ENCODE data around the gene NPEPPS.
"Not testable (repeated sequence)": the region's sequence is repeated elsewhere in the genome, so short reads cannot be mapped to it uniquely, and the experiment has no call there.

The NPEPPS gene

GRCh38 chr17:47561698-47562405 is 30.9 kb downstream of the NPEPPS start:
- DNase-seq (ENCODE audit: low read depth in 3 of 3) = not testable (repeated sequence)

GRCh38 chr17:47562406-47562705 is 31.4 kb downstream of the NPEPPS start:
- DNase-seq (ENCODE audit: low read depth in 3 of 3) = not testable (repeated sequence)

GRCh38 chr17:47567261-47567660 is 36.4 kb downstream of the NPEPPS start:
- not testable (repeated sequence) for DNase-seq (ENCODE audit: low read depth in 3 of 3)

- DNase-seq (ENCODE audit: low read depth in 3 of 3) = not testable (repeated sequence)
Observed at GRCh38 chr17:47572561-47572960, 41.7 kb downstream of the NPEPPS start.

GRCh38 chr17:47582416-47582815 is 51.5 kb downstream of the NPEPPS start:
- DNase-seq (ENCODE audit: low read depth in 3 of 3) = not testable (repeated sequence)

- DNase-seq (ENCODE audit: low read depth in 3 of 3) = not testable (repeated sequence)
Observed at GRCh38 chr17:47586378-47587055, 55.6 kb downstream of the NPEPPS start.

- DNase-seq (ENCODE audit: low read depth in 3 of 3) = not testable (repeated sequence)
Observed at GRCh38 chr17:47593522-47593921, 62.6 kb downstream of the NPEPPS start.

- DNase-seq (ENCODE audit: low read depth in 3 of 3) = no peak
Observed at GRCh38 chr17:47603830-47604597, 73.1 kb downstream of the NPEPPS start.

GRCh38 chr17:47604598-47604927 is 73.7 kb downstream of the NPEPPS start:
- no peak for DNase-seq (ENCODE audit: low read depth in 3 of 3)

GRCh38 chr17:47605011-47605410 is 74.1 kb downstream of the NPEPPS start:
- DNase-seq (ENCODE audit: low read depth in 3 of 3) = no peak

- no peak for DNase-seq (ENCODE audit: low read depth in 3 of 3)
Observed at GRCh38 chr17:47607481-47607880, 76.6 kb downstream of the NPEPPS start.

GRCh38 chr17:47611372-47612350 is 80.8 kb downstream of the NPEPPS start:
- DNase-seq (ENCODE audit: low read depth in 3 of 3) = no peak

GRCh38 chr17:47615766-47616424 is 85.0 kb downstream of the NPEPPS start:
- DNase-seq (ENCODE audit: low read depth in 3 of 3) = no peak

GRCh38 chr17:47618410-47618809 is 87.5 kb downstream of the NPEPPS start:
- no peak for DNase-seq (ENCODE audit: low read depth in 3 of 3)

- no peak for DNase-seq (ENCODE audit: low read depth in 3 of 3)
Observed at GRCh38 chr17:47620503-47621245, 89.8 kb downstream of the NPEPPS start.

- DNase-seq (ENCODE audit: low read depth in 3 of 3) = no peak
Observed at GRCh38 chr17:47621293-47622179, 90.6 kb downstream of the NPEPPS start.

- no peak for DNase-seq (ENCODE audit: low read depth in 3 of 3)
Observed at GRCh38 chr17:47622180-47622549, 91.3 kb downstream of the NPEPPS start.

GRCh38 chr17:47624727-47625068 is 93.8 kb downstream of the NPEPPS start:
- DNase-seq (ENCODE audit: low read depth in 3 of 3) = no peak

GRCh38 chr17:47628014-47628566 is 97.2 kb downstream of the NPEPPS start:
- DNase-seq (ENCODE audit: low read depth in 3 of 3) = no peak
